Measurements from ENCODE around the gene GDPGP1.
"Not testable (repeated sequence)": the region's sequence is repeated elsewhere in the genome, so short reads cannot be mapped to it uniquely, and the experiment has no call there.

Gene GDPGP1

GRCh38 chr15:90241343-90242192, 7.6 kb downstream of the GDPGP1 start:
- no peak for TF ChIP-seq ZNF274 (IDR thresholded peaks at IDR 0.05; ENCODE audit: low read depth, low read length)
- no peak overlapping the region for H3K4me3 ChIP-seq (ENCODE audit: low read length)

- no peak for TF ChIP-seq ZNF274 (IDR thresholded peaks at IDR 0.05; ENCODE audit: low read depth, low read length)
- no peak overlapping the region for H3K4me3 ChIP-seq (ENCODE audit: low read length)
Measured at GRCh38 chr15:90243943-90244639, 10.1 kb downstream of the GDPGP1 start.

GRCh38 chr15:90248789-90249202, 14.8 kb downstream of the GDPGP1 start:
- H3K4me3 ChIP-seq (ENCODE audit: low read length), result no peak overlapping the region; the same call in 1 of the 2 replicates
- no peak for TF ChIP-seq ZNF274 (IDR thresholded peaks at IDR 0.05; ENCODE audit: low read depth, low read length)

- H3K4me3 ChIP-seq (ENCODE audit: low read length), result peak within 1 kb of the TSS; percentile 48; the same call in 1 of the 2 replicates
- TF ChIP-seq ZNF274 (IDR thresholded peaks at IDR 0.05; ENCODE audit: low read depth, low read length), result no peak
Measured at GRCh38 chr15:90249203-90249863, 15.3 kb downstream of the GDPGP1 start, which contains the start of gene TTLL13. TTLL13 (plus strand) TSS chr15:90249556; CDS start chr15:90250631, 1,075 bp downstream.

- no peak for TF ChIP-seq ZNF274 (IDR thresholded peaks at IDR 0.05; ENCODE audit: low read depth, low read length)
- no peak overlapping the region for H3K4me3 ChIP-seq (ENCODE audit: low read length)
Measured at GRCh38 chr15:90257776-90258175, 23.8 kb downstream of the GDPGP1 start.

- TF ChIP-seq ZNF274 (IDR thresholded peaks at IDR 0.05; ENCODE audit: low read depth, low read length), result no peak
- no peak overlapping the region for H3K4me3 ChIP-seq (ENCODE audit: low read length)
Measured at GRCh38 chr15:90259524-90259923, 25.5 kb downstream of the GDPGP1 start.

GRCh38 chr15:90260731-90261130, 26.7 kb downstream of the GDPGP1 start:
- not testable (repeated sequence) for H3K4me3 ChIP-seq (ENCODE audit: low read length)

- no peak overlapping the region for H3K4me3 ChIP-seq (ENCODE audit: low read length)
- no peak for TF ChIP-seq ZNF274 (IDR thresholded peaks at IDR 0.05; ENCODE audit: low read depth, low read length)
Measured at GRCh38 chr15:90261811-90262210, 27.8 kb downstream of the GDPGP1 start.

GRCh38 chr15:90262426-90262825, 28.4 kb downstream of the GDPGP1 start:
- no peak for TF ChIP-seq ZNF274 (IDR thresholded peaks at IDR 0.05; ENCODE audit: low read depth, low read length)

GRCh38 chr15:90264671-90265070, 30.7 kb downstream of the GDPGP1 start:
- H3K4me3 ChIP-seq (ENCODE audit: low read length), result peak overlapping the region; percentile 74
- no peak for TF ChIP-seq ZNF274 (IDR thresholded peaks at IDR 0.05; ENCODE audit: low read depth, low read length)

More at GRCh38 chr15:90262426-90262825, 28.4 kb downstream of the GDPGP1 start:
- no peak overlapping the region for H3K4me3 ChIP-seq (ENCODE audit: low read length)

GRCh38 chr15:90265271-90266060, 31.5 kb downstream of the GDPGP1 start, which contains the start of gene NGRN:
NGRN (plus strand) TSS chr15:90265672; CDS start chr15:90265713, 41 bp downstream.
- H3K4me3 ChIP-seq (ENCODE audit: low read length), result peak within 1 kb of the TSS; percentile 74
- TF ChIP-seq ZNF274 (IDR thresholded peaks at IDR 0.05; ENCODE audit: low read depth, low read length), result no peak

- peak overlapping the region; percentile 74 for H3K4me3 ChIP-seq (ENCODE audit: low read length)
- TF ChIP-seq ZNF274 (IDR thresholded peaks at IDR 0.05; ENCODE audit: low read depth, low read length), result no peak
Measured at GRCh38 chr15:90266061-90266431, 32.0 kb downstream of the GDPGP1 start.

- TF ChIP-seq ZNF274 (IDR thresholded peaks at IDR 0.05; ENCODE audit: low read depth, low read length), result no peak
- H3K4me3 ChIP-seq (ENCODE audit: low read length), result peak overlapping the region; percentile 74
Measured at GRCh38 chr15:90266485-90266884, 32.5 kb downstream of the GDPGP1 start.

- no peak for TF ChIP-seq ZNF274 (IDR thresholded peaks at IDR 0.05; ENCODE audit: low read depth, low read length)
- no peak overlapping the region for H3K4me3 ChIP-seq (ENCODE audit: low read length)
Measured at GRCh38 chr15:90268415-90268814, 34.4 kb downstream of the GDPGP1 start.
